Measurements from ENCODE around the gene DYNC1I1.

DNA sequence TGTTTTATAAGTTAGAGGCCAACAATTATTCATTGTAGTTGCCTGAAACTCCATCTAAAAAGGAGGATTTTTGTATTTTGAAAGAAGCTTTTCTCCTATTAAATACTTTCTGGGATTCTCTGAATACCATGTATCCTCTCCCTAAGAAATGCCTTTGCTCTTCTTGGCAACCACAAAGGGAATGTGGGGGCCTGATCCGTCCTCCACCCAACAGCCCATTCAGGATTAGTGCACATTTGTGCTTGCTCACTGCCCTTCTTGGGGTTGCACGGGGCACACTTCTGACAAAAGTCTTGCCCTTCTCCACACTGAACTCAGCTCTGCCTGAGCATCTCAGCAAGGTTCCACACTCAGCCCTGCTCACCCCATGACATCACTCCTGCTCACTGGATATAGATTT, 355.4 kb downstream of the DYNC1I1 start:
- no peak for TF ChIP-seq EZH2phosphoT487 (IDR thresholded peaks at IDR 0.05)
- TF ChIP-seq, protein P1, sequence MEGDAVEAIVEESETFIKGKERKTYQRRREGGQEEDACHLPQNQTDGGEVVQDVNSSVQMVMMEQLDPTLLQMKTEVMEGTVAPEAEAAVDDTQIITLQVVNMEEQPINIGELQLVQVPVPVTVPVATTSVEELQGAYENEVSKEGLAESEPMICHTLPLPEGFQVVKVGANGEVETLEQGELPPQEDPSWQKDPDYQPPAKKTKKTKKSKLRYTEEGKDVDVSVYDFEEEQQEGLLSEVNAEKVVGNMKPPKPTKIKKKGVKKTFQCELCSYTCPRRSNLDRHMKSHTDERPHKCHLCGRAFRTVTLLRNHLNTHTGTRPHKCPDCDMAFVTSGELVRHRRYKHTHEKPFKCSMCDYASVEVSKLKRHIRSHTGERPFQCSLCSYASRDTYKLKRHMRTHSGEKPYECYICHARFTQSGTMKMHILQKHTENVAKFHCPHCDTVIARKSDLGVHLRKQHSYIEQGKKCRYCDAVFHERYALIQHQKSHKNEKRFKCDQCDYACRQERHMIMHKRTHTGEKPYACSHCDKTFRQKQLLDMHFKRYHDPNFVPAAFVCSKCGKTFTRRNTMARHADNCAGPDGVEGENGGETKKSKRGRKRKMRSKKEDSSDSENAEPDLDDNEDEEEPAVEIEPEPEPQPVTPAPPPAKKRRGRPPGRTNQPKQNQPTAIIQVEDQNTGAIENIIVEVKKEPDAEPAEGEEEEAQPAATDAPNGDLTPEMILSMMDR (IDR thresholded peaks at IDR 0.05), result no peak
